GM10266 (cell line): Measurements from ENCODE around the gene D2HGDH.

Experiments
- DNase-seq: peaks from one replicate; pipeline ENCODE4 v3.0.0; 2012; ENCODE audit errors: extremely low spot score
- TF ChIP-seq, protein P1 (sequence below): IDR thresholded peaks from 2 replicates; pipeline ENCODE4 v1.5.1; 2012; ENCODE audit warnings: mild to moderate bottlenecking, low read depth; ENCODE audit not compliant: control insufficient read depth, insufficient read depth; ENCODE audit errors: missing control alignments

Gene D2HGDH

GRCh38 chr2:241763551-241764274 is 29.3 kb downstream of the D2HGDH start:
- TF ChIP-seq, protein P1, sequence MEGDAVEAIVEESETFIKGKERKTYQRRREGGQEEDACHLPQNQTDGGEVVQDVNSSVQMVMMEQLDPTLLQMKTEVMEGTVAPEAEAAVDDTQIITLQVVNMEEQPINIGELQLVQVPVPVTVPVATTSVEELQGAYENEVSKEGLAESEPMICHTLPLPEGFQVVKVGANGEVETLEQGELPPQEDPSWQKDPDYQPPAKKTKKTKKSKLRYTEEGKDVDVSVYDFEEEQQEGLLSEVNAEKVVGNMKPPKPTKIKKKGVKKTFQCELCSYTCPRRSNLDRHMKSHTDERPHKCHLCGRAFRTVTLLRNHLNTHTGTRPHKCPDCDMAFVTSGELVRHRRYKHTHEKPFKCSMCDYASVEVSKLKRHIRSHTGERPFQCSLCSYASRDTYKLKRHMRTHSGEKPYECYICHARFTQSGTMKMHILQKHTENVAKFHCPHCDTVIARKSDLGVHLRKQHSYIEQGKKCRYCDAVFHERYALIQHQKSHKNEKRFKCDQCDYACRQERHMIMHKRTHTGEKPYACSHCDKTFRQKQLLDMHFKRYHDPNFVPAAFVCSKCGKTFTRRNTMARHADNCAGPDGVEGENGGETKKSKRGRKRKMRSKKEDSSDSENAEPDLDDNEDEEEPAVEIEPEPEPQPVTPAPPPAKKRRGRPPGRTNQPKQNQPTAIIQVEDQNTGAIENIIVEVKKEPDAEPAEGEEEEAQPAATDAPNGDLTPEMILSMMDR = no peak
- DNase-seq = no peak

DNA sequence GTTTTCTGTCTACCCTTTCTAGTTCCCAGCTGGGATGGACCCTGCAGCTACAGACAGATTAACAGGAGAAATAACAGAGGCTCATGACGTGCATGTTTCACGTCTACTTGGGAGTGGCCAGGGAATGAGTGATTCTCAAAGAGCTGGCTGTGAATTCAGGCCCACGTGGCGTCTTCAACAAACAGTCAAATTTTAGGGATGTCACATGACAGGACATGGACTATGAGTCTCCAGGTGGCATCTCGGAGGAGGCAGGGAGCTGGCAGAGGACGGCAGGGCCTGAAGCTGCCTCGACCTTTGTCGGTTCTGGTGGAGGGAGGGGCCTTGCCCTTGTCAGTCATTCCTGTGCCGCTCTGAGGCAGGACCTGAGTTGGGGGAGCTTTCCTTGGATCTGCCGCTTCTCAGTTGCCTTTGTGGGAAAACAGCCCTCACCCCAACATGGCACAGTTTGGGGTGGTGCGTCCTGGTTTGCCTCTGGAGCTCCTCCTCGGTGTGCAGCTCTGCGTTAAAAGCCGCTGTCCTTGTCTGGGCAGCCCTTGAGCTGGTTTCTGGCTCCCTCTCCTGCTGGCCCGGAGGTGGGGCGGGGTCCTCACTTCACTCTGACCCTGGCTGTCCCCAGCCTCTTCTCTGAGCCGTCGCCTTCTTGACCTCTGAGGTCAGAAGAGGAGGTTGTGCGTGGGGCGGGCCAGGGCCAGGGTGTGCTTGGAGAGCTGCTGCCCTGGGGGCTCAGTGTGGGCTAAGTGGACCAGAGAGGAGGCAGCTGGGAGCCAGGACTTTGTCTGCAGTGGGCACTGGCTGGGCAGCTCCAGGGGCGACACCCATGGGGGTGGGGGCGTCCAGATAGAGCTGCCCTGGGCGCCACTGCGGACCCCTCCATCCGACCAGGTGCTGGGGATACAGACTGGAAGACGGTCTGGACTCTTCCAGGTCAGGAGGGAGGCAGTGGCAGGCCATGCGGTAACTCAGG is 30.1 kb downstream of the D2HGDH start:
- TF ChIP-seq, protein P1 = no peak
- no peak for DNase-seq

GRCh38 chr2:241767464-241768250 is 33.2 kb downstream of the D2HGDH start:
- TF ChIP-seq, protein P1 = no peak
- DNase-seq = no peak

- peak; percentile 12 for DNase-seq
- TF ChIP-seq, protein P1 = no peak
These were observed 33.9 kb downstream of the D2HGDH start for GRCh38 chr2:241768251-241768711.

DNA sequence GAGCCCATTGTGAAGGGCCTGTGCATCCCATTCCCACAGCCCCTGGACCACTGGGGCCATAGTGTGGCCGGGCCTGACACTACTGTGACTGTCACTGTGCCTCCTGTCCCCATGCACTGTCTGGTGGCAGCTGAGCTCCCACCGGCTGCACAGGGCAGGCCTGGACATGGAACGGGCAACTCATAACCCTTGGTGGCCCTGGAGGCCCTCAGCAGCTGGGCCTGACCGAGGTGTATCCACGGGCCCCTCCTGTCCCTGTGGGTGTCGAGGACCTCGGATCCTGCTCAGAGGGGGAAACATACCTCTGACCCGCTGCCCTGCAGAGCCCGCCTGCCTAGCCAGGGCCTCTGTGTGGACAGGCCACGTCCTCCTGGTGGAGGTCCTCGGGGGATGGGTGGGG is 34.4 kb downstream of the D2HGDH start:
- peak; percentile 10 for DNase-seq
- TF ChIP-seq, protein P1 = no peak

DNA sequence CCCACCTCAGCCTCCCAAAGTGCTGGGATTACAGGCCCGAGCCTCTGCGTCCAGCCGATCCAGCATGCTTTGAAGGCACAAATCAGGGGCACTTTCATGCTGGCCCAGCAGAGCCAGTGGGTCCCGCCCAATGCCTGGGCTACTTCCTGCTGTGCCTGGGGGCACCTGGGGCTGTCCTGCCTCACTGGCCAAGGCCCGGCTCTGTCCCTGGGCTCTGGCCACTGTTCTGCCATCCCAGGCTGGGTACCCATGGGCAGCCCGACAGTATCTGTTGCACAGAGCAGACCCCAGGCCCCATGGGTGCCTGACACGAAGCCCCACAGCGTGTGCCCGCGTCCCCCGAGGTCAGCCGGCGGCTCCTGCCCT is 35.4 kb downstream of the D2HGDH start:
- TF ChIP-seq, protein P1 = no peak
- peak; percentile 7 for DNase-seq
